Measurements from ENCODE around the gene NIP7. TPM values are rescaled to one million over a fixed set of nuclear protein-coding genes. Genes with fewer than 3 reads are reported as not detected.
"Not testable (repeated sequence)": the region's sequence is repeated elsewhere in the genome, so short reads cannot be mapped to it uniquely, and the experiment has no call there.

The NIP7 gene
- total RNA-seq, 4 donors from 2014 or later, result 8.2 to 17.1 (median 11.7) TPM

- Histone ChIP-seq H3K36me3 (peaks cover 0 to 54% (median 0%) of the 10 kb centered on the region in 3 donors), H3K27ac (no peak overlapping the region), H3K4me1 (no peaks in the 10 kb centered on the region), H3K27me3 (no peaks in the 10 kb centered on the region), H3K9me3 (no peaks in the 10 kb centered on the region), H3K4me3 (no peak overlapping the region)
- 78 to 94% methylated on average over 10 of the region's 10 CpGs for WGBS, 2 donors
- DNase-seq (ENCODE audit: low spot score in 2 of 2), result no peak
- TF ChIP-seq CTCF (IDR thresholded peaks at IDR 0.05) (no peak), POLR2A (IDR thresholded peaks at IDR 0.05) (no peak), EP300 (IDR thresholded peaks at IDR 0.05) (no peak)
Observed at GRCh38 chr16:69349536-69349935, 10.0 kb downstream of the NIP7 start.

- no peak overlapping the region for H3K27ac ChIP-seq
- H3K9me3 ChIP-seq, result no peaks in the 10 kb centered on the region
- TF ChIP-seq CTCF (IDR thresholded peaks at IDR 0.05) (no peak), EP300 (IDR thresholded peaks at IDR 0.05) (no peak), POLR2A (IDR thresholded peaks at IDR 0.05) (no peak)
- no peak overlapping the region for H3K4me3 ChIP-seq
- H3K36me3 ChIP-seq, result peaks cover 0 to 65% (median 0%) of the 10 kb centered on the region in 3 donors
- DNase-seq (ENCODE audit: low spot score in 2 of 2), result no peak
- no peaks in the 10 kb centered on the region for H3K4me1 ChIP-seq
- WGBS, 2 donors, result 79 to 81% methylated on average over 6 of the region's 6 CpGs
- H3K27me3 ChIP-seq, result no peaks in the 10 kb centered on the region
Observed at GRCh38 chr16:69350536-69351133, 11.1 kb downstream of the NIP7 start.

GRCh38 chr16:69351309-69352027 is 11.9 kb downstream of the NIP7 start, which contains the start of gene TMED6:
TSS of gene TMED6 (minus strand) at chr16:69351786. CDS start at chr16:69351753, 33 bp downstream.
- peaks cover 0 to 73% (median 4%) of the 10 kb centered on the region in 3 donors for H3K36me3 ChIP-seq
- no peaks in the 10 kb centered on the region for H3K9me3 ChIP-seq
- DNase-seq (ENCODE audit: low spot score in 2 of 2), result no peak
- H3K27ac ChIP-seq, result no peak within 1 kb of the TSS
- H3K4me1 ChIP-seq, result no peaks in the 10 kb centered on the region
- no peak within 1 kb of the TSS for H3K4me3 ChIP-seq
- H3K27me3 ChIP-seq, result no peaks in the 10 kb centered on the region
- no peak for TF ChIP-seq CTCF (IDR thresholded peaks at IDR 0.05)
- TF ChIP-seq EP300 (IDR thresholded peaks at IDR 0.05), result no peak
- no peak for TF ChIP-seq POLR2A (IDR thresholded peaks at IDR 0.05)
- WGBS, 2 donors, result 67% methylated on average over 12 of the region's 12 CpGs

- not testable (repeated sequence) for H3K4me1 ChIP-seq; H3K27me3 ChIP-seq; H3K27ac ChIP-seq; H3K4me3 ChIP-seq; H3K9me3 ChIP-seq; DNase-seq (ENCODE audit: low spot score in 2 of 2)
- H3K36me3 ChIP-seq, result peaks cover 0 to 75% (median 4%) of the 10 kb centered on the region in 3 donors
- 95 to 96% methylated on average over 9 of the region's 9 CpGs for WGBS, 2 donors
Observed at GRCh38 chr16:69360070-69360469, 20.5 kb downstream of the NIP7 start.

GRCh38 chr16:69363281-69363717 is 23.7 kb downstream of the NIP7 start:
- Histone ChIP-seq H3K4me3 (no peak overlapping the region), H3K27me3 (no peaks in the 10 kb centered on the region), H3K4me1 (no peaks in the 10 kb centered on the region), H3K9me3 (no peaks in the 10 kb centered on the region), H3K27ac (no peak overlapping the region), H3K36me3 (peaks cover 0 to 81% (median 16%) of the 10 kb centered on the region in 3 donors)
- DNase-seq (ENCODE audit: low spot score in 2 of 2), result no peak
- TF ChIP-seq POLR2A (IDR thresholded peaks at IDR 0.05), result no peak
- no peak for TF ChIP-seq CTCF (IDR thresholded peaks at IDR 0.05)
- no peak for TF ChIP-seq EP300 (IDR thresholded peaks at IDR 0.05)
- WGBS, 2 donors, result 91% methylated on average over 5 of the region's 5 CpGs
